Ovary (tissue), 3 donors: ENCODE measurements around the gene MRPL30.

Experiments used
- CTCF ChIP-seq, 3 donors: fragments of 450-650 bp in 2 of 3; fragments of 200-600 bp in 1 of 3; IDR thresholded peaks; one replicate each; pipeline versions ENCODE4 v1.5.1 to v1.8.0; 2016 to 2022; ENCODE audit warnings: antibody characterized with exemption in 3 of 3, mild to moderate bottlenecking in 1 of 3
- EP300 ChIP-seq: sonication (generic); formaldehyde crosslinking; IDR thresholded peaks from one replicate; pipeline ENCODE4 v1.6.1; 2017; ENCODE audit warnings: antibody characterized with exemption
- POLR2A ChIP-seq: fragments of 450-650 bp; IDR thresholded peaks from one replicate; pipeline ENCODE4 v1.6.1; 2017; ENCODE audit warnings: antibody characterized with exemption, mild to moderate bottlenecking, moderate library complexity
- donor health status: DM: no; HTN: no; CAD: no.

- TF ChIP-seq POLR2A, result no peak
- no peak for TF ChIP-seq CTCF (IDR thresholded peaks at IDR 0.05)
- TF ChIP-seq EP300, result no peak
Measured at GRCh38 chr2:99198103-99198841, 17.3 kb downstream of the MRPL30 start.
